ENCODE results near the gene UBE4B. TPM values are rescaled to one million over a fixed set of nuclear protein-coding genes. Genes with fewer than 3 reads are reported as not detected.
"Not testable (repeated sequence)": the region's sequence is repeated elsewhere in the genome, so short reads cannot be mapped to it uniquely, and the experiment has no call there.

Gene UBE4B
- polyA plus RNA-seq, 2 donors = 15.6 to 23.2 TPM

- H3K27me3 ChIP-seq (ENCODE audit: control insufficient read depth in 1 of 2, insufficient read depth in 2 of 2, low read length in 2 of 2); H3K4me1 ChIP-seq (ENCODE audit: control insufficient read depth in 2 of 2, insufficient read depth in 2 of 2, low read length in 1 of 2); H3K36me3 ChIP-seq (ENCODE audit: control insufficient read depth in 2 of 2, insufficient read depth in 2 of 2, low read length in 1 of 2); H3K4me3 ChIP-seq (ENCODE audit: low read depth in 1 of 2, low read length in 2 of 2); H3K27ac ChIP-seq (ENCODE audit: low read depth in 2 of 2, low read length in 1 of 2); H3K9me3 ChIP-seq (ENCODE audit: control insufficient read depth in 2 of 2, insufficient read depth in 1 of 2, low read depth in 1 of 2, low read length in 1 of 2): not testable (repeated sequence)
- WGBS, 2 donors = 91 to 94% methylated on average over 8 of the region's 8 CpGs
Measured at GRCh38 chr1:10005248-10005647, 27.5 kb upstream of the UBE4B start.

DNA sequence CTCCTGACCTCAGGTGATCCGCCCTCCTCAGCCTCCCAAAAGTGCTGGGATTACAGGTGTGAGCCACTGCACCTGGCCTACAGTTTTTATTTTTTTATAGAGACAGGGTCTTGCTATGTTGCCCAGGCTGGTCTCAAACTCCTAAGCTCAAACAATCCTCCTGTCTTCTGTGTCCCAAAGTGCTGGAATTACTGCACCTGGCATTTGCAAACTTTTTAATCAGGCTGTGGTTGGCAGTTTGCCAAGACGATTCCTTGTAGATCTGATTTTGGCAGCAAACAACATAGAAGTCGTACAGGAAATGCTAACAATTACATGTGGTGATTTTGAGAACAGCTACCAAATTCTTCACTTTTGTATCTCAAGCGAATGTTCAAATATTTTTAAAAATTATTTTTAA is 25.6 kb upstream of the UBE4B start:
- Histone ChIP-seq H3K36me3 (ENCODE audit: control insufficient read depth in 2 of 2, insufficient read depth in 2 of 2, low read length in 1 of 2) (no peaks in the 10 kb centered on the region), H3K27me3 (ENCODE audit: control insufficient read depth in 1 of 2, insufficient read depth in 2 of 2, low read length in 2 of 2) (no peaks in the 10 kb centered on the region), H3K9me3 (ENCODE audit: control insufficient read depth in 2 of 2, insufficient read depth in 1 of 2, low read depth in 1 of 2, low read length in 1 of 2) (no peaks in the 10 kb centered on the region), H3K4me3 (ENCODE audit: low read depth in 1 of 2, low read length in 2 of 2) (no peak overlapping the region), H3K27ac (ENCODE audit: low read depth in 2 of 2, low read length in 1 of 2) (no peak overlapping the region), H3K4me1 (ENCODE audit: control insufficient read depth in 2 of 2, insufficient read depth in 2 of 2, low read length in 1 of 2) (no peaks in the 10 kb centered on the region)
- WGBS, 2 donors = 43 to 53% methylated on average over 4 of the region's 4 CpGs

DNA sequence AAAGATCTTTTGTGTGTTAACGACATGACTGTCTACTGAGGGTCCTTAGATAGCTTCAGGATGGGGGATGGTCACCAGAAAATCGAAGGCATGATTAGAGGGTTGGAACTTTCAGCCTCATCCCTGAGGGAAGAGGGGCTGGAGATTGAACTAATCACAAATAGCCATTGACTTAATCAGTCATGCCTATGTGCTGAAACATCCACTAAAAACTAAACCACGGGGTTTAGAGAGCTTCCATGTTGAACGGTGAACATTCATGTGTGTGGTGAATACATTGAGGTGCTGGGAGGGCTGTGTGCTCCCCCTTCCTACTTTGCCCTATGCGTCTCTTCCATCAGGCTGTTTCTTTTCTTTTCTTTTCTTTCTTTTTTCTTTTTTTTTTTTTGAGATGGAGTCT is 18.7 kb upstream of the UBE4B start:
- Histone ChIP-seq H3K27ac (ENCODE audit: low read depth in 2 of 2, low read length in 1 of 2) (no peak overlapping the region), H3K9me3 (ENCODE audit: control insufficient read depth in 2 of 2, insufficient read depth in 1 of 2, low read depth in 1 of 2, low read length in 1 of 2) (no peaks in the 10 kb centered on the region), H3K36me3 (ENCODE audit: control insufficient read depth in 2 of 2, insufficient read depth in 2 of 2, low read length in 1 of 2) (no peaks in the 10 kb centered on the region), H3K4me3 (ENCODE audit: low read depth in 1 of 2, low read length in 2 of 2) (no peak overlapping the region), H3K27me3 (ENCODE audit: control insufficient read depth in 1 of 2, insufficient read depth in 2 of 2, low read length in 2 of 2) (no peaks in the 10 kb centered on the region), H3K4me1 (ENCODE audit: control insufficient read depth in 2 of 2, insufficient read depth in 2 of 2, low read length in 1 of 2) (no peaks in the 10 kb centered on the region)
- 85 to 86% methylated on average over 5 of the region's 5 CpGs for WGBS, 2 donors

DNA sequence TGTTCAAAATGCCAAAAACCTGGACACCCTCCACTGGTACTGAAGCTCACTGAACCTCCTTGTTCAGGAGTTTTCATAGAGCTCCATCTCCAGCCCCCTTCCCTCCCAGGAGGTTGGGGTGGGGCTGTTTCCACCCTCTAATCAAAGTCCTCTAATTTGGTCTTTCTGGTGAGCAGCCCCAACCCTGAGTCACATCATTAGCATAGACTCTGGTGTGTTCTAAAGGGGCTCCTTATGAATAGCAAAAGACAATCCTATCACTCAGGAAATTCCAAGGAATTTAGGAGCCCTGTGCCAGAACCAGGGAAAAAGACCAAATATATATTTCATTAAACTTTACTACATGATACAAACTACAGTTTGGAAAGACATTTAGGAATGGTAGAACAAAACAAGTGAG is 13.2 kb upstream of the UBE4B start:
- no peaks in the 10 kb centered on the region for H3K27me3 ChIP-seq (ENCODE audit: control insufficient read depth in 1 of 2, insufficient read depth in 2 of 2, low read length in 2 of 2)
- H3K27ac ChIP-seq (ENCODE audit: low read depth in 2 of 2, low read length in 1 of 2) = no peak overlapping the region
- H3K9me3 ChIP-seq (ENCODE audit: control insufficient read depth in 2 of 2, insufficient read depth in 1 of 2, low read depth in 1 of 2, low read length in 1 of 2) = no peaks in the 10 kb centered on the region
- no peak overlapping the region for H3K4me3 ChIP-seq (ENCODE audit: low read depth in 1 of 2, low read length in 2 of 2)
- H3K36me3 ChIP-seq (ENCODE audit: control insufficient read depth in 2 of 2, insufficient read depth in 2 of 2, low read length in 1 of 2) = no peaks in the 10 kb centered on the region
- H3K4me1 ChIP-seq (ENCODE audit: control insufficient read depth in 2 of 2, insufficient read depth in 2 of 2, low read length in 1 of 2) = no peaks in the 10 kb centered on the region

- whole genome bisulfite sequencing, 2 donors = 92 to 93% methylated on average over 3 of the region's 3 CpGs
- H3K4me3 ChIP-seq (ENCODE audit: low read depth in 1 of 2, low read length in 2 of 2) = no peak overlapping the region
- no peaks in the 10 kb centered on the region for H3K36me3 ChIP-seq (ENCODE audit: control insufficient read depth in 2 of 2, insufficient read depth in 2 of 2, low read length in 1 of 2)
- H3K4me1 ChIP-seq (ENCODE audit: control insufficient read depth in 2 of 2, insufficient read depth in 2 of 2, low read length in 1 of 2) = no peaks in the 10 kb centered on the region
- no peak overlapping the region for H3K27ac ChIP-seq (ENCODE audit: low read depth in 2 of 2, low read length in 1 of 2)
- no peaks in the 10 kb centered on the region for H3K27me3 ChIP-seq (ENCODE audit: control insufficient read depth in 1 of 2, insufficient read depth in 2 of 2, low read length in 2 of 2)
- H3K9me3 ChIP-seq (ENCODE audit: control insufficient read depth in 2 of 2, insufficient read depth in 1 of 2, low read depth in 1 of 2, low read length in 1 of 2) = no peaks in the 10 kb centered on the region
Measured at GRCh38 chr1:10020086-10020485, 12.7 kb upstream of the UBE4B start.

- H3K36me3 ChIP-seq (ENCODE audit: control insufficient read depth in 2 of 2, insufficient read depth in 2 of 2, low read length in 1 of 2); H3K4me1 ChIP-seq (ENCODE audit: control insufficient read depth in 2 of 2, insufficient read depth in 2 of 2, low read length in 1 of 2); H3K9me3 ChIP-seq (ENCODE audit: control insufficient read depth in 2 of 2, insufficient read depth in 1 of 2, low read depth in 1 of 2, low read length in 1 of 2); H3K27me3 ChIP-seq (ENCODE audit: control insufficient read depth in 1 of 2, insufficient read depth in 2 of 2, low read length in 2 of 2); H3K4me3 ChIP-seq (ENCODE audit: low read depth in 1 of 2, low read length in 2 of 2); H3K27ac ChIP-seq (ENCODE audit: low read depth in 2 of 2, low read length in 1 of 2): not testable (repeated sequence)
- 72 to 78% methylated on average over 2 of the region's 2 CpGs for WGBS, 2 donors
Measured at GRCh38 chr1:10020678-10021077, 12.1 kb upstream of the UBE4B start.

DNA sequence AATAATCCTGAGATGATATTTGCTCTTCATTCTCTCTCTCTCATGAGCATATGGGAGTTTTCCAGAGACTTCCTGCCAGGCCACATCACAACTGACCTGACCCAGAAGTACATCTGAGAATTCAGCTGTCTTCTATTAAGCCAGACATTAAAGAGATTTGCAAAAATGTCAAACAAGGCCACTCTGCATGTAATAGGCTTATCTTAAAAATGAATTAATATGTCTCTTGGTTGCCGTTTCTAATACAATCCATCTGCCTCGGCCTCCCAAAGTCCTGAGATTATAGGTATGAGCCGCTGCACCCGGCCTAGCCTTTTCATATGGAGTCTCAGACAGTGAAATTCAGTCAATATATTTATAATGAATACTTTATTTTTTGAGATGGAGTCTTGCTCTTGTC is 10.8 kb upstream of the UBE4B start:
- not testable (repeated sequence) for H3K36me3 ChIP-seq (ENCODE audit: control insufficient read depth in 2 of 2, insufficient read depth in 2 of 2, low read length in 1 of 2); H3K27me3 ChIP-seq (ENCODE audit: control insufficient read depth in 1 of 2, insufficient read depth in 2 of 2, low read length in 2 of 2); H3K9me3 ChIP-seq (ENCODE audit: control insufficient read depth in 2 of 2, insufficient read depth in 1 of 2, low read depth in 1 of 2, low read length in 1 of 2); H3K27ac ChIP-seq (ENCODE audit: low read depth in 2 of 2, low read length in 1 of 2); H3K4me1 ChIP-seq (ENCODE audit: control insufficient read depth in 2 of 2, insufficient read depth in 2 of 2, low read length in 1 of 2); H3K4me3 ChIP-seq (ENCODE audit: low read depth in 1 of 2, low read length in 2 of 2)
- 73 to 79% methylated on average over 4 of the region's 4 CpGs for WGBS, 2 donors

- H3K4me3 ChIP-seq (ENCODE audit: low read depth in 1 of 2, low read length in 2 of 2) = no peak overlapping the region
- no peaks in the 10 kb centered on the region for H3K4me1 ChIP-seq (ENCODE audit: control insufficient read depth in 2 of 2, insufficient read depth in 2 of 2, low read length in 1 of 2)
- 92 to 93% methylated on average over 7 of the region's 7 CpGs for WGBS, 2 donors
- H3K27ac ChIP-seq (ENCODE audit: low read depth in 2 of 2, low read length in 1 of 2) = no peak overlapping the region
- no peaks in the 10 kb centered on the region for H3K9me3 ChIP-seq (ENCODE audit: control insufficient read depth in 2 of 2, insufficient read depth in 1 of 2, low read depth in 1 of 2, low read length in 1 of 2)
- H3K27me3 ChIP-seq (ENCODE audit: control insufficient read depth in 1 of 2, insufficient read depth in 2 of 2, low read length in 2 of 2) = no peaks in the 10 kb centered on the region
- no peaks in the 10 kb centered on the region for H3K36me3 ChIP-seq (ENCODE audit: control insufficient read depth in 2 of 2, insufficient read depth in 2 of 2, low read length in 1 of 2)
Measured at GRCh38 chr1:10022656-10023055, 10.1 kb upstream of the UBE4B start.

DNA sequence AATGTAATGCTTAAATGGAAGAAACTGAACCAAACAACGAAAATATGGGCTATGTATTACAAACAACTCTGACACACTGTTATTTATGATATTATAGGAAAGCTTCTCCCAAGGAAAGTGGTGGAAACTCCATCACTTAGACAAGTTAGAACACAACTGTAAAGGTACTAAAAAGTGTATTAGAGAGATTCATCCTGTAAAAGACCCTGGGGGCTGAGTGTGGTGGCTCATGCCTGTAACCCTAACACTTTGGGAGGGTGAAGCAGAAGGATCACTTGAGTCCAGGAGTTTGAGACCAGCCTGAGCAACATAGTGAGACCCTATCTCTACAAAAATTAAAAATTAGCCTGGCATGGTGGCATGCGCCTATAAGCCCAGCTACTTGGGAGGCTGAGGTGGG is 7.4 kb upstream of the UBE4B start:
- no peaks in the 10 kb centered on the region for H3K9me3 ChIP-seq (ENCODE audit: control insufficient read depth in 2 of 2, insufficient read depth in 1 of 2, low read depth in 1 of 2, low read length in 1 of 2)
- no peaks in the 10 kb centered on the region for H3K4me1 ChIP-seq (ENCODE audit: control insufficient read depth in 2 of 2, insufficient read depth in 2 of 2, low read length in 1 of 2)
- no peak overlapping the region for H3K27ac ChIP-seq (ENCODE audit: low read depth in 2 of 2, low read length in 1 of 2)
- H3K4me3 ChIP-seq (ENCODE audit: low read depth in 1 of 2, low read length in 2 of 2) = no peak overlapping the region
- no peaks in the 10 kb centered on the region for H3K27me3 ChIP-seq (ENCODE audit: control insufficient read depth in 1 of 2, insufficient read depth in 2 of 2, low read length in 2 of 2)
- 84 to 91% methylated on average over 2 of the region's 2 CpGs for WGBS, 2 donors
- H3K36me3 ChIP-seq (ENCODE audit: control insufficient read depth in 2 of 2, insufficient read depth in 2 of 2, low read length in 1 of 2) = no peaks in the 10 kb centered on the region

GRCh38 chr1:10027027-10027426 is 5.7 kb upstream of the UBE4B start:
- no peaks in the 10 kb centered on the region for H3K9me3 ChIP-seq (ENCODE audit: control insufficient read depth in 2 of 2, insufficient read depth in 1 of 2, low read depth in 1 of 2, low read length in 1 of 2)
- no peak overlapping the region for H3K27ac ChIP-seq (ENCODE audit: low read depth in 2 of 2, low read length in 1 of 2)
- no peak overlapping the region for H3K4me3 ChIP-seq (ENCODE audit: low read depth in 1 of 2, low read length in 2 of 2)
- no peaks in the 10 kb centered on the region for H3K36me3 ChIP-seq (ENCODE audit: control insufficient read depth in 2 of 2, insufficient read depth in 2 of 2, low read length in 1 of 2)
- no peaks in the 10 kb centered on the region for H3K27me3 ChIP-seq (ENCODE audit: control insufficient read depth in 1 of 2, insufficient read depth in 2 of 2, low read length in 2 of 2)
- no peaks in the 10 kb centered on the region for H3K4me1 ChIP-seq (ENCODE audit: control insufficient read depth in 2 of 2, insufficient read depth in 2 of 2, low read length in 1 of 2)
